Measurements from ENCODE around the gene CMSS1. TPM values are rescaled to one million over a fixed set of nuclear protein-coding genes. Genes with fewer than 3 reads are reported as not detected.

The CMSS1 gene
- total RNA-seq, 1 experiment from 2014 or later: 70.6 TPM

- DNase-seq (ENCODE audit: low spot score) (no peak), ATAC-seq (no peak)
- Mint-ChIP-seq H3K9me3 (no peaks in the 10 kb centered on the region), H3K4me3 (no peak overlapping the region), H3K36me3 (no peaks in the 10 kb centered on the region), H3K27ac (no peak overlapping the region), H3K27me3 (ENCODE audit: low read depth) (no peaks in the 10 kb centered on the region), H3K4me1 (peaks cover 40% of the 10 kb centered on the region)
- POLR2A ChIA-PET: no interaction called here
- CTCF ChIA-PET: no interaction called here
- TF ChIP-seq ZNF138 (CRISPR knock-in tag; conservative IDR thresholded peaks at IDR 0.05) (no peak), GTF2I (CRISPR knock-in tag; conservative IDR thresholded peaks at IDR 0.05) (0 out of 2 replicates have a peak, but pooled peaks have one; percentile 38)
Observed at GRCh38 chr3:99899603-99900002, 81.9 kb downstream of the CMSS1 start.

- ChIA-PET CTCF (no interaction called here), POLR2A (no interaction called here)
- Mint-ChIP-seq H3K36me3 (no peaks in the 10 kb centered on the region), H3K9me3 (no peaks in the 10 kb centered on the region), H3K4me3 (no peak overlapping the region), H3K27me3 (ENCODE audit: low read depth) (no peaks in the 10 kb centered on the region), H3K4me1 (peaks cover 42% of the 10 kb centered on the region), H3K27ac (peak overlapping the region; percentile 51; the same call in 1 of the 2 replicates)
- TF ChIP-seq NFE2L1 (CRISPR knock-in tag; IDR thresholded peaks at IDR 0.05) (no peak), TEAD1 (CRISPR knock-in tag; IDR thresholded peaks at IDR 0.05) (no peak), OVOL2 (CRISPR knock-in tag; IDR thresholded peaks at IDR 0.05; ENCODE audit: borderline replicate concordance) (no peak), NR1H2 (CRISPR knock-in tag; IDR thresholded peaks at IDR 0.05) (no peak), SMAD4 (CRISPR knock-in tag; IDR thresholded peaks at IDR 0.05) (no peak), ZNF396 (CRISPR knock-in tag; IDR thresholded peaks at IDR 0.05; ENCODE audit: borderline replicate concordance) (no peak), NFYB (CRISPR knock-in tag; conservative IDR thresholded peaks at IDR 0.05; ENCODE audit: low read depth) (no peak), ESRRA (CRISPR knock-in tag; IDR thresholded peaks at IDR 0.05; ENCODE audit: borderline replicate concordance) (no peak), ZNF219 (CRISPR knock-in tag; IDR thresholded peaks at IDR 0.05; ENCODE audit: borderline replicate concordance) (no peak), JAZF1 (CRISPR knock-in tag; IDR thresholded peaks at IDR 0.05) (no peak), FOXJ3 (CRISPR knock-in tag; IDR thresholded peaks at IDR 0.05; ENCODE audit: borderline replicate concordance) (no peak), GABPB1 (CRISPR knock-in tag; IDR thresholded peaks at IDR 0.05) (no peak), ZNF423 (CRISPR knock-in tag; IDR thresholded peaks at IDR 0.05) (no peak)
- TF ChIP-seq, protein P1, sequence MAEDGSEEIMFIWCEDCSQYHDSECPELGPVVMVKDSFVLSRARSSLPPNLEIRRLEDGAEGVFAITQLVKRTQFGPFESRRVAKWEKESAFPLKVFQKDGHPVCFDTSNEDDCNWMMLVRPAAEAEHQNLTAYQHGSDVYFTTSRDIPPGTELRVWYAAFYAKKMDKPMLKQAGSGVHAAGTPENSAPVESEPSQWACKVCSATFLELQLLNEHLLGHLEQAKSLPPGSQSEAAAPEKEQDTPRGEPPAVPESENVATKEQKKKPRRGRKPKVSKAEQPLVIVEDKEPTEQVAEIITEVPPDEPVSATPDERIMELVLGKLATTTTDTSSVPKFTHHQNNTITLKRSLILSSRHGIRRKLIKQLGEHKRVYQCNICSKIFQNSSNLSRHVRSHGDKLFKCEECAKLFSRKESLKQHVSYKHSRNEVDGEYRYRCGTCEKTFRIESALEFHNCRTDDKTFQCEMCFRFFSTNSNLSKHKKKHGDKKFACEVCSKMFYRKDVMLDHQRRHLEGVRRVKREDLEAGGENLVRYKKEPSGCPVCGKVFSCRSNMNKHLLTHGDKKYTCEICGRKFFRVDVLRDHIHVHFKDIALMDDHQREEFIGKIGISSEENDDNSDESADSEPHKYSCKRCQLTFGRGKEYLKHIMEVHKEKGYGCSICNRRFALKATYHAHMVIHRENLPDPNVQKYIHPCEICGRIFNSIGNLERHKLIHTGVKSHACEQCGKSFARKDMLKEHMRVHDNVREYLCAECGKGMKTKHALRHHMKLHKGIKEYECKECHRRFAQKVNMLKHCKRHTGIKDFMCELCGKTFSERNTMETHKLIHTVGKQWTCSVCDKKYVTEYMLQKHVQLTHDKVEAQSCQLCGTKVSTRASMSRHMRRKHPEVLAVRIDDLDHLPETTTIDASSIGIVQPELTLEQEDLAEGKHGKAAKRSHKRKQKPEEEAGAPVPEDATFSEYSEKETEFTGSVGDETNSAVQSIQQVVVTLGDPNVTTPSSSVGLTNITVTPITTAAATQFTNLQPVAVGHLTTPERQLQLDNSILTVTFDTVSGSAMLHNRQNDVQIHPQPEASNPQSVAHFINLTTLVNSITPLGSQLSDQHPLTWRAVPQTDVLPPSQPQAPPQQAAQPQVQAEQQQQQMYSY (CRISPR knock-in tag; IDR thresholded peaks at IDR 0.05): no peak
- TF ChIP-seq, protein P2, sequence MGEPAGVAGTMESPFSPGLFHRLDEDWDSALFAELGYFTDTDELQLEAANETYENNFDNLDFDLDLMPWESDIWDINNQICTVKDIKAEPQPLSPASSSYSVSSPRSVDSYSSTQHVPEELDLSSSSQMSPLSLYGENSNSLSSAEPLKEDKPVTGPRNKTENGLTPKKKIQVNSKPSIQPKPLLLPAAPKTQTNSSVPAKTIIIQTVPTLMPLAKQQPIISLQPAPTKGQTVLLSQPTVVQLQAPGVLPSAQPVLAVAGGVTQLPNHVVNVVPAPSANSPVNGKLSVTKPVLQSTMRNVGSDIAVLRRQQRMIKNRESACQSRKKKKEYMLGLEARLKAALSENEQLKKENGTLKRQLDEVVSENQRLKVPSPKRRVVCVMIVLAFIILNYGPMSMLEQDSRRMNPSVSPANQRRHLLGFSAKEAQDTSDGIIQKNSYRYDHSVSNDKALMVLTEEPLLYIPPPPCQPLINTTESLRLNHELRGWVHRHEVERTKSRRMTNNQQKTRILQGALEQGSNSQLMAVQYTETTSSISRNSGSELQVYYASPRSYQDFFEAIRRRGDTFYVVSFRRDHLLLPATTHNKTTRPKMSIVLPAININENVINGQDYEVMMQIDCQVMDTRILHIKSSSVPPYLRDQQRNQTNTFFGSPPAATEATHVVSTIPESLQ (CRISPR knock-in tag; IDR thresholded peaks at IDR 0.05): no peak
- TF ChIP-seq, protein P3, sequence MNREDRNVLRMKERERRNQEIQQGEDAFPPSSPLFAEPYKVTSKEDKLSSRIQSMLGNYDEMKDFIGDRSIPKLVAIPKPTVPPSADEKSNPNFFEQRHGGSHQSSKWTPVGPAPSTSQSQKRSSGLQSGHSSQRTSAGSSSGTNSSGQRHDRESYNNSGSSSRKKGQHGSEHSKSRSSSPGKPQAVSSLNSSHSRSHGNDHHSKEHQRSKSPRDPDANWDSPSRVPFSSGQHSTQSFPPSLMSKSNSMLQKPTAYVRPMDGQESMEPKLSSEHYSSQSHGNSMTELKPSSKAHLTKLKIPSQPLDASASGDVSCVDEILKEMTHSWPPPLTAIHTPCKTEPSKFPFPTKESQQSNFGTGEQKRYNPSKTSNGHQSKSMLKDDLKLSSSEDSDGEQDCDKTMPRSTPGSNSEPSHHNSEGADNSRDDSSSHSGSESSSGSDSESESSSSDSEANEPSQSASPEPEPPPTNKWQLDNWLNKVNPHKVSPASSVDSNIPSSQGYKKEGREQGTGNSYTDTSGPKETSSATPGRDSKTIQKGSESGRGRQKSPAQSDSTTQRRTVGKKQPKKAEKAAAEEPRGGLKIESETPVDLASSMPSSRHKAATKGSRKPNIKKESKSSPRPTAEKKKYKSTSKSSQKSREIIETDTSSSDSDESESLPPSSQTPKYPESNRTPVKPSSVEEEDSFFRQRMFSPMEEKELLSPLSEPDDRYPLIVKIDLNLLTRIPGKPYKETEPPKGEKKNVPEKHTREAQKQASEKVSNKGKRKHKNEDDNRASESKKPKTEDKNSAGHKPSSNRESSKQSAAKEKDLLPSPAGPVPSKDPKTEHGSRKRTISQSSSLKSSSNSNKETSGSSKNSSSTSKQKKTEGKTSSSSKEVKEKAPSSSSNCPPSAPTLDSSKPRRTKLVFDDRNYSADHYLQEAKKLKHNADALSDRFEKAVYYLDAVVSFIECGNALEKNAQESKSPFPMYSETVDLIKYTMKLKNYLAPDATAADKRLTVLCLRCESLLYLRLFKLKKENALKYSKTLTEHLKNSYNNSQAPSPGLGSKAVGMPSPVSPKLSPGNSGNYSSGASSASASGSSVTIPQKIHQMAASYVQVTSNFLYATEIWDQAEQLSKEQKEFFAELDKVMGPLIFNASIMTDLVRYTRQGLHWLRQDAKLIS (CRISPR knock-in tag; IDR thresholded peaks at IDR 0.05; ENCODE audit: borderline replicate concordance): no peak
- DNase-seq (ENCODE audit: low spot score) (no peak), ATAC-seq (no peak)
Observed at GRCh38 chr3:99900248-99900647, 82.6 kb downstream of the CMSS1 start.
